Small intestine (tissue), 7 donors: Measurements from ENCODE around the gene HPSE. TPM values are rescaled to one million over a fixed set of nuclear protein-coding genes. Genes with fewer than 3 reads are reported as not detected.

Source experiments
- DNase-seq, 2 donors: peaks; one replicate each; pipeline versions ENCODE4 v3.0.0 to v3.0.0-alpha.2; 2013
- FAIRE-seq: peaks from 2 replicates; lab custom pipeline; 2012; peaks lifted over from hg19 to GRCh38; lab: Jason Lieb, UNC
- H3K27ac ChIP-seq, 3 donors: one replicate each; pipeline ENCODE4 v1.5.1; 2013; ENCODE audit warnings: low read length in 2 of 3, mild to moderate bottlenecking in 2 of 3, control low read depth in 1 of 3, inconsistent platforms in 1 of 3, low read depth in 1 of 3, moderate library complexity in 1 of 3
- H3K27me3 ChIP-seq, 3 donors: one replicate each; pipeline ENCODE4 v1.6.1; 2013; ENCODE audit warnings: low read length in 3 of 3, inconsistent platforms in 1 of 3; ENCODE audit not compliant: control insufficient read depth in 3 of 3, insufficient read depth in 3 of 3
- H3K36me3 ChIP-seq, 3 donors: one replicate each; pipeline ENCODE4 v1.6.1; 2013; ENCODE audit warnings: low read length in 3 of 3, inconsistent platforms in 1 of 3, low read depth in 1 of 3, mild to moderate bottlenecking in 1 of 3, moderate library complexity in 1 of 3; ENCODE audit not compliant: control insufficient read depth in 3 of 3, insufficient read depth in 2 of 3
- H3K4me1 ChIP-seq, 3 donors: one replicate each; pipeline ENCODE4 v1.6.1; 2013; ENCODE audit warnings: low read length in 2 of 3, inconsistent platforms in 1 of 3, low read depth in 1 of 3, mild to moderate bottlenecking in 1 of 3, moderate library complexity in 1 of 3; ENCODE audit not compliant: control insufficient read depth in 3 of 3, insufficient read depth in 2 of 3
- H3K4me3 ChIP-seq, 3 donors: one replicate each; pipeline ENCODE4 v1.5.1; 2013; ENCODE audit warnings: low read length in 3 of 3, control low read depth in 1 of 3, inconsistent platforms in 1 of 3, low read depth in 1 of 3, mild to moderate bottlenecking in 1 of 3, moderate library complexity in 1 of 3
- H3K9me3 ChIP-seq, 2 donors: one replicate each; pipeline ENCODE4 v1.6.1; 2013; ENCODE audit warnings: low read depth in 1 of 2, low read length in 1 of 2; ENCODE audit not compliant: control insufficient read depth in 2 of 2, insufficient read depth in 1 of 2
- WGBS, 3 donors: extraction: QIAGEN DNeasy Blood & Tissue Kit; methylation state at CpG; one replicate each; pipeline ENCODE4 v1.1.7; 2013; 5-methylcytosine and 5-hydroxymethylcytosine counted together
- polyA plus RNA-seq, 4 donors: library from polyadenylated mRNA; stranded (reverse) in 3 of 4; unstranded in 1 of 4; fragments of 200-250 nt in 3 of 4; fragments of 120-200 nt in 1 of 4; gene quantifications; one replicate each; pipeline versions ENCODE4 v1.2.1 to v1.2.3, GENCODE V29; 2013
- donor health status: healthy with polysubstance abuse.
- donor health status: control.
- donor health status: control.
- donor health status: Bipolar disorder and iron deficiency.
- donor health status: healthy.

Gene HPSE
- polyA plus RNA-seq, 4 donors = 0.45 to 2.5 (median 1.7) TPM

DNA sequence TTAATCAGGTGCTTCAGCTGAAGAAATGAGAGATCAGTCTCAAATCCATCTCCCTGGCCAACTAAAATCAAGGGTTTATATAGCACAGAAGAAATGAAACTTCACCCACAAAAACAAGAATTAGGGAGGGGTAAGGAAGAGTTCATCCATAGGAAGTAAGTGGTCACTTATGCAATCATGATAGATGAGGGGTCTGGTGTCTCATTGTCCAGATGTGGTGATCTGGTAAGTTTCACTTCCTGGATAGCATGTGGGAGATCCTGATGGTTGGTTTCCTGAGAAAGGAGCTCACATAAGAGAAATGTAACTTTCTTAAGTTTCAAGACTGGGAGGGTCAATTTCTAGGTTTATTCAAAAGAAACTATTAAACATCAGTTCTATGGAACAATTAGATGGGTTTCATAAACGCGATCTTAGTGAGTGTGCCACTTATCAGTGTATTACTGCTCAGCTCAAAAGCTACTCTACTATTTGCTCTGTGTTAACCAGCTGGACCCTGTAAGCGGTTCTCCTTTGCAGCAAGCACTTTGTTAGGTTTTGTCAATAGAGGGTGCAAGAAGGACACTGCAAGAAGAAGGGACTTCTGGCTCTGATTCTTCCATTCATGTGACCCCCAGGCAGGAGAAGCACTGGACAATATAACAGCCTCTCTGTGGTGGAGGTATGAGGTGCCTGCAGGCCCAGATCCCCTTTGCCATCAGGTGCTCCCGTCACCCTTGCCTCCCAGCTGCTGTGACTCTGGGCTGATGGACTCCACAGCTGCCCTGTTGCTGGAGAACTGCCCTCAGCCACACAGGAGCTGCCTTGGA lies 35.4 kb upstream of the HPSE start:
- WGBS, 3 donors = 70 to 83% (median 70%) methylated on average over 4 of the region's 4 CpGs
- Histone ChIP-seq H3K9me3 (no peaks in the 10 kb centered on the region), H3K4me3 (no peak overlapping the region), H3K27ac (no peak overlapping the region), H3K36me3 (no peaks in the 10 kb centered on the region), H3K4me1 (peaks cover 0 to 10% (median 0%) of the 10 kb centered on the region in 3 donors), H3K27me3 (no peaks in the 10 kb centered on the region)
- DNase-seq = no peak
- no peak for FAIRE-seq

DNA sequence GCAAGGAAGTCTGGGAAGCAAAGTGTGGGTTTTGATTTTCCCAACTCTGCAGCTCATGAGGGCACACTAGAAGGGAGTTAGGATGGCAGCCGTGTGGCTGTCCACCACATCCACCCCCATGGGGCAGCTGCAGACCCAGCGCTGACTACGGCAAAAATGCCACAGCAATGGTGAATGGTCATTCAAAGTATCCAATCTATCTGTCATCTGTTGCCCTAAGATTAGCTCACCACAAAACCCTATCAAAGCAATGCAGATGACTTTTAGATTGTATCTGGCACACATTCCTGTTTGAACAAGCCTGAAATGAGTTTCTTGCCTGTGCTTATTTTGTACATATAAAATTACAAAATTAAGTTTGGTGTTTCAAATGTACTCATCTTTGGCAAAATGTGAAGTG lies 29.7 kb upstream of the HPSE start:
- Histone ChIP-seq H3K27ac (no peak overlapping the region), H3K36me3 (no peaks in the 10 kb centered on the region), H3K27me3 (no peaks in the 10 kb centered on the region), H3K4me3 (no peak overlapping the region), H3K4me1 (no peaks in the 10 kb centered on the region), H3K9me3 (no peaks in the 10 kb centered on the region)
- FAIRE-seq (no peak), DNase-seq (no peak)
- WGBS, 3 donors = 71 to 94% (median 93%) methylated on average over 3 of the region's 3 CpGs

DNA sequence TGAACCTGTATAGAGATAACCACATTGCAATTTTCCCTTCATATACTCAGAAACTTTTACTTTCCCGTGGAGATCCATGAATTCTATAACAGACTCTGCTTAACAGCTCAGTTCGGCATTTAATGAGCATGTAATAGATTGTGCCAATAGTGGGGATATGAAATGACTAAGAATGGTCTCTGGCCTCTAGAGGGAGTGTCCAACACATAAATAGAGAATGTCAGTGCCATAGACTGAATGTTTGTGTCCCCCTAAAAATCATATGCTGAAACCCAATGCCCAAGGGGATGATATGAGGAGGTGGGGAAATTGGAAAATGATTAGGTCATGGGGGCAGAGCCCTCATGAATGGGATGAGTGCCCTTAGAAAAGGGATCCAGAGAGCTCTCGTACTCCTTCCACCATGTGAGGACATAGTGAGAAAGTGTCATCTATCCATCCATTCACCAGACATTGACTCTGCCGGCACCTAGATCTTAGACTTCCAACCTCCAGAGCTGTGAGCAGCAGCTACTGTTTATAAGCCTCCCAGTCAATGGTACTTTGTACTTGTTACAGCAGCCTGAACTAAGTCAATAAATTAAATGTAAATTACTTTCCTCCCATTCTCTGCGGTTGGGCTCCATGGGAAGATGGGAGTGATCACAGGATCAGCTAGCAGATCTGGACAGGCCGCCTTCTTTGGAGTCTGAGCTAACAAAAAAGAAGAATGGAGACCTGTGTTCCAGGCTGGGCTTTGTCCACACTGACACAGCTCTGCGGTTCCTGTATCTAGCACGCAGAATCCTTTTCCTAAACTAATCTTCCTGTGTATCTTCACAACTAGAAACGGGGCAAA lies 28.1 kb upstream of the HPSE start:
- no peak overlapping the region for H3K4me3 ChIP-seq
- H3K27ac ChIP-seq = no peak overlapping the region
- DNase-seq = peak; percentile 58 to 64
- no peaks in the 10 kb centered on the region for H3K36me3 ChIP-seq
- FAIRE-seq = no peak
- H3K9me3 ChIP-seq = no peaks in the 10 kb centered on the region
- 42 to 59% (median 49%) methylated on average over 9 of the region's 9 CpGs for WGBS, 3 donors
- H3K4me1 ChIP-seq = no peaks in the 10 kb centered on the region
- no peaks in the 10 kb centered on the region for H3K27me3 ChIP-seq

GRCh38 chr4:83361416-83362103 lies 26.9 kb upstream of the HPSE start:
- 88 to 94% (median 90%) methylated on average over 7 of the region's 7 CpGs for WGBS, 3 donors

GRCh38 chr4:83360018-83360417 lies 25.4 kb upstream of the HPSE start:
- Histone ChIP-seq H3K9me3 (no peaks in the 10 kb centered on the region), H3K4me1 (no peaks in the 10 kb centered on the region), H3K27me3 (no peaks in the 10 kb centered on the region), H3K36me3 (no peaks in the 10 kb centered on the region), H3K4me3 (no peak overlapping the region), H3K27ac (no peak overlapping the region)
- no peak for DNase-seq
- 72 to 81% (median 79%) methylated on average over 4 of the region's 4 CpGs for WGBS, 3 donors
- FAIRE-seq = no peak

More at GRCh38 chr4:83361416-83362103, 26.9 kb upstream of the HPSE start:
- Histone ChIP-seq H3K4me1 (no peaks in the 10 kb centered on the region), H3K27ac (no peak overlapping the region), H3K4me3 (no peak overlapping the region), H3K36me3 (no peaks in the 10 kb centered on the region), H3K9me3 (no peaks in the 10 kb centered on the region), H3K27me3 (no peaks in the 10 kb centered on the region)
- no peak for FAIRE-seq
- no peak for DNase-seq

GRCh38 chr4:83358410-83358809 lies 23.8 kb upstream of the HPSE start:
- H3K9me3 ChIP-seq = no peaks in the 10 kb centered on the region
- DNase-seq = no peak
- H3K27ac ChIP-seq = no peak overlapping the region
- no peak for FAIRE-seq
- WGBS, 3 donors = 82 to 92% (median 84%) methylated on average over 1 of the region's 1 CpG
- no peaks in the 10 kb centered on the region for H3K4me1 ChIP-seq
- H3K4me3 ChIP-seq = no peak overlapping the region
- H3K27me3 ChIP-seq = no peaks in the 10 kb centered on the region
- no peaks in the 10 kb centered on the region for H3K36me3 ChIP-seq

DNA sequence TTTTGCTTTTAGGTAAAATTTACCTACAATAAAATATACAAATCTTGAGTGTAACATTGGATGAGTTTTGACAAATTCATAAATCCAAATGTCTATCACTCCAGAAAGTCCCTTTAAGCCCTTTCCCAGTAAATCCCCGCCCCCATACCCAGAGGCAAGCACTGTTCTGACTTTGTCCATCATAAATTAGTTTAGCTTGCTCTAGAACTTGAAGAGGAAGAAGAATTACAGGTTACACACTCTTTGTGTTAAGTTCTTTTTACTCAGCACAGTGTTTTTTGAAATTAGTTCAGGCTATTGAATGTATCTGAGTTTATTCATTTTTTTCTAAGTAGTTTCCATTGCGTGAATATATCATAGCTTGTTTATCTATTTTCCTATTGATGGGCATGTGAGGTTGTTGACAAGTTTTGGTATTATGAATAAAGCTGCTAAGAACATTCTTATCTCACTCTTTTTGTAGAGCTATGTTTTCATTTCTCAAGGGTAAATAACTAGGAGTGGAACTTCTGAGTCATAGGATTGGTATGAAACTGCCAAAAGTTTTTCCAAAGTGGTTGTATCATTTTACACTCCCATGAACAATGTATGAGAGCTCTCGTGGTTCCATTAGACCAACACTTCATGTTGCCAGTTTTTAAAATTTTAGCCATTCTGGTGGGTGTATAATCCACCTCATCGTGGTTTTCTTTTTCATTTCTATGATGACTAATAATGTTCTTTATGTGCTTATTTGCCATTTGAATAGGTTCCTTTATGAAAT lies 22.4 kb upstream of the HPSE start:
- FAIRE-seq = no peak
- WGBS, 3 donors = 56 to 67% (median 59%) methylated on average over 4 of the region's 4 CpGs
- H3K27me3 ChIP-seq = no peaks in the 10 kb centered on the region
- no peak overlapping the region for H3K4me3 ChIP-seq
- no peaks in the 10 kb centered on the region for H3K4me1 ChIP-seq
- no peaks in the 10 kb centered on the region for H3K36me3 ChIP-seq
- no peaks in the 10 kb centered on the region for H3K9me3 ChIP-seq
- DNase-seq = no peak
- no peak overlapping the region for H3K27ac ChIP-seq

- H3K27ac ChIP-seq = no peak overlapping the region
- H3K4me1 ChIP-seq = no peaks in the 10 kb centered on the region
- no peaks in the 10 kb centered on the region for H3K9me3 ChIP-seq
- H3K27me3 ChIP-seq = no peaks in the 10 kb centered on the region
- WGBS, 3 donors = 92 to 98% (median 95%) methylated on average over 1 of the region's 1 CpG
- H3K36me3 ChIP-seq = no peaks in the 10 kb centered on the region
- DNase-seq (no peak), FAIRE-seq (no peak)
- no peak overlapping the region for H3K4me3 ChIP-seq
Measured at GRCh38 chr4:83353516-83353915, 18.9 kb upstream of the HPSE start.
